ENCODE data around the gene EPHX1.

The EPHX1 gene

GRCh38 chr1:225816643-225817538 lies 7.0 kb downstream of the EPHX1 start:
- H3K4me1 ChIP-seq: peaks cover 11% of the 10 kb centered on the region
- TF ChIP-seq, protein P1, sequence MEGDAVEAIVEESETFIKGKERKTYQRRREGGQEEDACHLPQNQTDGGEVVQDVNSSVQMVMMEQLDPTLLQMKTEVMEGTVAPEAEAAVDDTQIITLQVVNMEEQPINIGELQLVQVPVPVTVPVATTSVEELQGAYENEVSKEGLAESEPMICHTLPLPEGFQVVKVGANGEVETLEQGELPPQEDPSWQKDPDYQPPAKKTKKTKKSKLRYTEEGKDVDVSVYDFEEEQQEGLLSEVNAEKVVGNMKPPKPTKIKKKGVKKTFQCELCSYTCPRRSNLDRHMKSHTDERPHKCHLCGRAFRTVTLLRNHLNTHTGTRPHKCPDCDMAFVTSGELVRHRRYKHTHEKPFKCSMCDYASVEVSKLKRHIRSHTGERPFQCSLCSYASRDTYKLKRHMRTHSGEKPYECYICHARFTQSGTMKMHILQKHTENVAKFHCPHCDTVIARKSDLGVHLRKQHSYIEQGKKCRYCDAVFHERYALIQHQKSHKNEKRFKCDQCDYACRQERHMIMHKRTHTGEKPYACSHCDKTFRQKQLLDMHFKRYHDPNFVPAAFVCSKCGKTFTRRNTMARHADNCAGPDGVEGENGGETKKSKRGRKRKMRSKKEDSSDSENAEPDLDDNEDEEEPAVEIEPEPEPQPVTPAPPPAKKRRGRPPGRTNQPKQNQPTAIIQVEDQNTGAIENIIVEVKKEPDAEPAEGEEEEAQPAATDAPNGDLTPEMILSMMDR (IDR thresholded peaks at IDR 0.05; ENCODE audit: low read depth, low read length): no peak
- H3K27me3 ChIP-seq: no peaks in the 10 kb centered on the region
- DNase-seq: no peak
- H3K4me3 ChIP-seq (ENCODE audit: low read depth, low read length): no peak overlapping the region
- H3K9me3 ChIP-seq: no peaks in the 10 kb centered on the region
- no peaks in the 10 kb centered on the region for H3K36me3 ChIP-seq

GRCh38 chr1:225817611-225818061 lies 7.7 kb downstream of the EPHX1 start:
- Histone ChIP-seq H3K27me3 (no peaks in the 10 kb centered on the region), H3K4me1 (peaks cover 11% of the 10 kb centered on the region), H3K36me3 (no peaks in the 10 kb centered on the region), H3K4me3 (ENCODE audit: low read depth, low read length) (no peak overlapping the region), H3K9me3 (no peaks in the 10 kb centered on the region)
- TF ChIP-seq, protein P1 (IDR thresholded peaks at IDR 0.05; ENCODE audit: low read depth, low read length): no peak
- no peak for DNase-seq

DNA sequence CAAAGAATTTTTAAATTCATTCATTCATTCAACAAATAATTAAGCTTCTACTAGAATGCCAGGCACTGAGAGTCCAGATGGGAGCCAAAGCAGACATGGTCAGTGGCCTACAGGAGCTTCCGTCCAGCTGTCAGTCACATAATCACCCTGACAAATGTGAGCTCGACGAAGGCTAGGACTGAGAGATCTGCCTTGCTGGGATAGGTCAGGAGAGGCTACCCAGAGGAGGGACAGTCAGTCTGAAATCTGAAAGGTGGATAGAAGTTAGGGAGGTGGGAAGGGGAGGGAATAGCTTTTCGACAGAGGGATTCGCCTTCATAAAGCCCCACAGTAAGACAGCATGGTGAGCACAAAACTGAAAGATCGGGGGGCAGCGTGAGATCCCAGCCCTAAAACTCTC lies 8.3 kb downstream of the EPHX1 start:
- H3K4me1 ChIP-seq: peaks cover 11% of the 10 kb centered on the region
- H3K9me3 ChIP-seq: no peaks in the 10 kb centered on the region
- no peak for DNase-seq
- H3K27me3 ChIP-seq: no peaks in the 10 kb centered on the region
- TF ChIP-seq, protein P1 (IDR thresholded peaks at IDR 0.05; ENCODE audit: low read depth, low read length): no peak
- H3K4me3 ChIP-seq (ENCODE audit: low read depth, low read length): no peak overlapping the region
- no peaks in the 10 kb centered on the region for H3K36me3 ChIP-seq

DNA sequence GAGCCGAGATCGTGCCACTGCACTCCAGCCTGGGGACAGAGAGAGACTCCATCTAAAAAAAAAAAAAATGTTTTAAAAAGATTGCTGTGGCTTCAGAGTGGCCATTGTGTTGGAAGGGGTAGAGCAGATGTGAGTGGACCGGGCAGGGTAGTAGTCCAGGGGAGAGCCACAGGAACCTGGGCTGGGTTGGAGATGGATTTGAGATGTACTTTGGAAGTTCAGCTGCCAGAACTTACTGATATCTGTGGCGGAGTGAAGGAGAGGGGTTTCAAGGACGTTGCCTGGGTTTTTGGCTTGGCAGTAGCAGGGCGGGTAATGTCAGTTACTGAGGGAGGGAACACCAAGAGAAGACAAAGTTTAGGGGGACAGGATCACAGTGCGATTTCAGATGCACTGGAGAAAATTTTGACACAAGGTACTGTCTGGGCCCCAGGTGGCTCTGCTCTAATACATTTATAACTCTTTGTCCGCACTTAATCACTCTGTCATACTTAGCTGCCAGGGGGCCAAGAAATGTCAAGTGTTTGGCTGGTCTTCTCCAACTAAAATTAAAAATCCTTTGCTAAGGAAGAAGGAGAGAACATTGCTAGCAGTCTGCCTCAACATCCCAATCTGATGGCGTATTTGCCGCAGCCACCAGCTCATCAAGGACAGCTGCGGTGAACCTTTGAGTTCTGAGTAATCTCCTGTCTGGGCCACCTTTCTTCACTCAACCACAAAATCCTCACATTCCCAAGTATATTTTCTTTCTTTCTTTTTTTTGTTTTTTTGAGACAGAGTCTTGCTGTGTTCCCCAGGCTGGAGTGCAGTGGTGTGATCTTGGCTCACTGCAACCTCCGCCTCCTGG lies 9.6 kb downstream of the EPHX1 start:
- Histone ChIP-seq H3K4me1 (peaks cover 6% of the 10 kb centered on the region; the same call in 1 of the 2 replicates), H3K4me3 (ENCODE audit: low read depth, low read length) (no peak overlapping the region), H3K9me3 (no peaks in the 10 kb centered on the region), H3K36me3 (no peaks in the 10 kb centered on the region), H3K27me3 (no peaks in the 10 kb centered on the region)
- no peak for DNase-seq
- TF ChIP-seq, protein P1 (IDR thresholded peaks at IDR 0.05; ENCODE audit: low read depth, low read length): no peak

GRCh38 chr1:225820522-225821120 lies 10.7 kb downstream of the EPHX1 start:
- H3K4me3 ChIP-seq (ENCODE audit: low read depth, low read length): no peak overlapping the region
- TF ChIP-seq, protein P1 (IDR thresholded peaks at IDR 0.05; ENCODE audit: low read depth, low read length): no peak
- no peak for DNase-seq
- H3K9me3 ChIP-seq: no peaks in the 10 kb centered on the region
- no peaks in the 10 kb centered on the region for H3K36me3 ChIP-seq
- no peaks in the 10 kb centered on the region for H3K27me3 ChIP-seq
- H3K4me1 ChIP-seq: peaks cover 6% of the 10 kb centered on the region; the same call in 1 of the 2 replicates

All from BE2C (cell line).